ENCODE data around the gene CD1B.

Gene CD1B

DNA sequence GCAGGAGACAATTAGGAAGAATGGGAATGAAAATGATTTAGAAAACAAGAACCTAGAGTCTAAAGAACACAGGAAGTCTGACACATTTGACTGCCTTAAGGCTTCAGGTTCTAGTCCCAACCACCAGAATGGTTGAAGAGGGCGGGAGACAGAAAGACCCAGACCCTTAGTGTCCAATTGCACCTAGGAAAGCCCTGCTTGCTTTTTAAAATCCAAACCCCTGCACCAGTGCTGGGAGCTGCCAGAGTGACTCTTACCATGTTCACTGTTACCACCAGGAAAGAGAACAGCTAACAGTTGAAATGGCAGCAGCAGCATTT is 265 bp downstream of the CD1B start:
- TF ChIP-seq TAF1 (IDR thresholded peaks at IDR 0.05; ENCODE audit: borderline replicate concordance, insufficient read depth, low read length) (no peak), FOXP2 (optimal IDR thresholded peaks at IDR 0.05; ENCODE audit: borderline replicate concordance, extremely low read depth, extremely low read length, insufficient read depth) (no peak), POLR2AphosphoS5 (IDR thresholded peaks at IDR 0.05; ENCODE audit: low read depth, low read length) (no peak), SIN3A (IDR thresholded peaks at IDR 0.05; ENCODE audit: borderline replicate concordance, insufficient read depth, low read length) (no peak)
- TF ChIP-seq, protein P1, sequence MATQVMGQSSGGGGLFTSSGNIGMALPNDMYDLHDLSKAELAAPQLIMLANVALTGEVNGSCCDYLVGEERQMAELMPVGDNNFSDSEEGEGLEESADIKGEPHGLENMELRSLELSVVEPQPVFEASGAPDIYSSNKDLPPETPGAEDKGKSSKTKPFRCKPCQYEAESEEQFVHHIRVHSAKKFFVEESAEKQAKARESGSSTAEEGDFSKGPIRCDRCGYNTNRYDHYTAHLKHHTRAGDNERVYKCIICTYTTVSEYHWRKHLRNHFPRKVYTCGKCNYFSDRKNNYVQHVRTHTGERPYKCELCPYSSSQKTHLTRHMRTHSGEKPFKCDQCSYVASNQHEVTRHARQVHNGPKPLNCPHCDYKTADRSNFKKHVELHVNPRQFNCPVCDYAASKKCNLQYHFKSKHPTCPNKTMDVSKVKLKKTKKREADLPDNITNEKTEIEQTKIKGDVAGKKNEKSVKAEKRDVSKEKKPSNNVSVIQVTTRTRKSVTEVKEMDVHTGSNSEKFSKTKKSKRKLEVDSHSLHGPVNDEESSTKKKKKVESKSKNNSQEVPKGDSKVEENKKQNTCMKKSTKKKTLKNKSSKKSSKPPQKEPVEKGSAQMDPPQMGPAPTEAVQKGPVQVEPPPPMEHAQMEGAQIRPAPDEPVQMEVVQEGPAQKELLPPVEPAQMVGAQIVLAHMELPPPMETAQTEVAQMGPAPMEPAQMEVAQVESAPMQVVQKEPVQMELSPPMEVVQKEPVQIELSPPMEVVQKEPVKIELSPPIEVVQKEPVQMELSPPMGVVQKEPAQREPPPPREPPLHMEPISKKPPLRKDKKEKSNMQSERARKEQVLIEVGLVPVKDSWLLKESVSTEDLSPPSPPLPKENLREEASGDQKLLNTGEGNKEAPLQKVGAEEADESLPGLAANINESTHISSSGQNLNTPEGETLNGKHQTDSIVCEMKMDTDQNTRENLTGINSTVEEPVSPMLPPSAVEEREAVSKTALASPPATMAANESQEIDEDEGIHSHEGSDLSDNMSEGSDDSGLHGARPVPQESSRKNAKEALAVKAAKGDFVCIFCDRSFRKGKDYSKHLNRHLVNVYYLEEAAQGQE (IDR thresholded peaks at IDR 0.05; ENCODE audit: insufficient read depth in 1 of 2, low read depth in 2 of 2, low read length in 2 of 2): no peak

DNA sequence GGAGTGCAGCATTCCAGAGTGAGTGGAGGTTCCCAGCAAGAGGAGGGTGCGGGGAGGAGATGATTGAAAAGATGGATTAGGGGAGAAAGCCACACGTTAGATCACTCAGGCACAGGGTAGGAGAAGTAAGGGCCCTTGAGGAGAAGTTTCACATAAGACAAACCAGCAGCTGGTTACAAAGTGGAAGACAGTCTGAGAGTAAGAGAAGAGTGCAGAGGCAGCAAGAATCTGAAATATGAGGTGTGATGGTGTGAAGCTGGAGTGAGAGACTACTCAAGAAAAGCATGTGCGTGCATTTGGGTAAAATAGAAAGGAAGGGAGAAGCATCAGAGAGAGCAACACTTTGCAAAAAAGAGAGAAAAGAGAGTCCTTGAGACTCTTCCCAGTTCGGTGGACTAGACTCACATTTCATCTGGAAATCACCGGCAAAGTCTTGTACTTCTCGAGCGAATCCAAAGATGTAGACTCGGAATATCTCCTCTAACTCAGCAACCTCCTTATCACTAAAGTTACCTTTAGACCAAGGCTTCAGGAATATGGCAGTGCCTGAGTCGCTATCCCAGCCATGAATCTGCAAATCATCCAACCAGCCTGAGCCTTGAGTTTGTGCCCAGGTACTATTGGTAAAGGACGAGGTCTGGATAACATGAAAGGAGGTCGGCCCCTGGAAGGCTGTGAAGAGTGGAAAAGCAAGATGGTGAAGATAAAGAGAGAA is 783 bp downstream of the CD1B start:
- no peak for TF ChIP-seq POLR2AphosphoS5 (IDR thresholded peaks at IDR 0.05; ENCODE audit: low read depth, low read length)
- no peak for TF ChIP-seq TAF1 (IDR thresholded peaks at IDR 0.05; ENCODE audit: borderline replicate concordance, insufficient read depth, low read length)

DNA sequence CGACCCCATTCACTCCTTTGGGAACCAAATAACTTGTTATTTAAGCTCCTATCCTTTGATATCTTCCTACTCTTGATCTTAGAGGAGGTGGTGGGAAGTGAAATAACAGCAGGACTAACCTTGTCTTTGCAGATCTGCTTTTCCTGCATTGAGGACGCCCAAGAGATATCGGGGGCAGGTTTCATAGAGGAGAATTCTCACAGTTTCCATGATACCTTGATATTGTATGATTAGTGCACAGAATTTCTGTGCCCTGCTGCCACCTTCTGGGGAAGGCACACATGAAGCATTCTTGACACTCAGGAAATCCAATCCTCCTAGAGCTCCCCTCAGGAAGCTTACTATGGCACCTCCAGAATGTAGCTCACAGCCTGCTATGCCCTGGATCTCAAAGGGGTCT is 1.6 kb downstream of the CD1B start:
- TF ChIP-seq TAF1 (IDR thresholded peaks at IDR 0.05; ENCODE audit: borderline replicate concordance, insufficient read depth, low read length): no peak
- TF ChIP-seq FOXP2 (optimal IDR thresholded peaks at IDR 0.05; ENCODE audit: borderline replicate concordance, extremely low read depth, extremely low read length, insufficient read depth): no peak
- TF ChIP-seq POLR2AphosphoS5 (IDR thresholded peaks at IDR 0.05; ENCODE audit: low read depth, low read length): no peak
- TF ChIP-seq, protein P1 (IDR thresholded peaks at IDR 0.05; ENCODE audit: insufficient read depth in 1 of 2, low read depth in 2 of 2, low read length in 2 of 2): no peak
- TF ChIP-seq SIN3A (IDR thresholded peaks at IDR 0.05; ENCODE audit: borderline replicate concordance, insufficient read depth, low read length): no peak

DNA sequence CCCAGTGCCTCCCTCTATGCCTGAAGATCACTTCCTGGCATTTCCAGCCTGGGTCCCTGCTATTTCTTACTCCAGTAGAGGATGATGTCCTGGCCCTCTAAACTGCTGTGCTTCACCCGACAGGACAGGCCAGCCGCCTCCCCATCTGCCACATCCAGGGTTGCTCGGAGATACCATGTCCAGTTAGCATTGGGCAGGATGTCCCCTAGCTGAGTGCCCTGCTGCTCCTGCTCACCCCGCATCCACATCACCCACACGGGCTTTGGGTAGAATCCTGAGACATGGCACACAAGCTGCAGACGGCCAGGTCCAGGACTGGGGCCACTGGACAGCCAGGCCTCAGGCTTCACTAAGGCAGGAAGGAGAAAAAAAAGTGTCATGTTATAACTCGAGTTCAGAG is 2.0 kb downstream of the CD1B start:
- TF ChIP-seq POLR2AphosphoS5 (IDR thresholded peaks at IDR 0.05; ENCODE audit: low read depth, low read length) (no peak), FOXP2 (optimal IDR thresholded peaks at IDR 0.05; ENCODE audit: borderline replicate concordance, extremely low read depth, extremely low read length, insufficient read depth) (no peak), TAF1 (IDR thresholded peaks at IDR 0.05; ENCODE audit: borderline replicate concordance, insufficient read depth, low read length) (no peak), SIN3A (IDR thresholded peaks at IDR 0.05; ENCODE audit: borderline replicate concordance, insufficient read depth, low read length) (no peak)
- TF ChIP-seq, protein P1 (IDR thresholded peaks at IDR 0.05; ENCODE audit: insufficient read depth in 1 of 2, low read depth in 2 of 2, low read length in 2 of 2): no peak

DNA sequence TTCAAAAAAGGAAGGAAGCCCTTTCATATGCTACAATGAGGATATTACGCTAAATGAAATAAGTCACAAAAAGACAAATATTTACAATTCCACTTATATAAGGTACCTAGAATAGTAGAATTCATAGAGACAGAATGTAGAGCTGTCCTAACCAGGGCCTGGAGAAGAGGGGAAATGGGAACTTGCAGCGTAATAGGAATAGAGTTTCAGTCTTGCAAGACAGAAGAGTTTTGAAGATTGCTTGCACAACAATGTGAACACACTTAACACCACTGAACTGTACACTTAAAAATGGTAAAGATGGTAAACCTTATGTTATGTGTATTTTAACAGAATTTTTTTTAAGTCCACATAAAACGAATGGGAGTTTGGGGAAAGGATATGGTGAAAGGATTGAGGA is 2.9 kb downstream of the CD1B start:
- TF ChIP-seq, protein P1 (IDR thresholded peaks at IDR 0.05; ENCODE audit: insufficient read depth in 1 of 2, low read depth in 2 of 2, low read length in 2 of 2): no peak
- TF ChIP-seq POLR2AphosphoS5 (IDR thresholded peaks at IDR 0.05; ENCODE audit: low read depth, low read length) (no peak), TAF1 (IDR thresholded peaks at IDR 0.05; ENCODE audit: borderline replicate concordance, insufficient read depth, low read length) (no peak), FOXP2 (optimal IDR thresholded peaks at IDR 0.05; ENCODE audit: borderline replicate concordance, extremely low read depth, extremely low read length, insufficient read depth) (no peak), SIN3A (IDR thresholded peaks at IDR 0.05; ENCODE audit: borderline replicate concordance, insufficient read depth, low read length) (no peak)

Measured in PFSK-1 (cell line).